ENCODE data around the gene PHF21B.
"Not testable (repeated sequence)": the region's sequence is repeated elsewhere in the genome, so short reads cannot be mapped to it uniquely, and the experiment has no call there.

PHF21B gene

GRCh38 chr22:44909241-44909640 is 100.6 kb downstream of the PHF21B start:
- DNase-seq (ENCODE audit: low read depth, low spot score) = no peak
- no peak overlapping the region for H3K4me3 ChIP-seq (ENCODE audit: low read length)

DNA sequence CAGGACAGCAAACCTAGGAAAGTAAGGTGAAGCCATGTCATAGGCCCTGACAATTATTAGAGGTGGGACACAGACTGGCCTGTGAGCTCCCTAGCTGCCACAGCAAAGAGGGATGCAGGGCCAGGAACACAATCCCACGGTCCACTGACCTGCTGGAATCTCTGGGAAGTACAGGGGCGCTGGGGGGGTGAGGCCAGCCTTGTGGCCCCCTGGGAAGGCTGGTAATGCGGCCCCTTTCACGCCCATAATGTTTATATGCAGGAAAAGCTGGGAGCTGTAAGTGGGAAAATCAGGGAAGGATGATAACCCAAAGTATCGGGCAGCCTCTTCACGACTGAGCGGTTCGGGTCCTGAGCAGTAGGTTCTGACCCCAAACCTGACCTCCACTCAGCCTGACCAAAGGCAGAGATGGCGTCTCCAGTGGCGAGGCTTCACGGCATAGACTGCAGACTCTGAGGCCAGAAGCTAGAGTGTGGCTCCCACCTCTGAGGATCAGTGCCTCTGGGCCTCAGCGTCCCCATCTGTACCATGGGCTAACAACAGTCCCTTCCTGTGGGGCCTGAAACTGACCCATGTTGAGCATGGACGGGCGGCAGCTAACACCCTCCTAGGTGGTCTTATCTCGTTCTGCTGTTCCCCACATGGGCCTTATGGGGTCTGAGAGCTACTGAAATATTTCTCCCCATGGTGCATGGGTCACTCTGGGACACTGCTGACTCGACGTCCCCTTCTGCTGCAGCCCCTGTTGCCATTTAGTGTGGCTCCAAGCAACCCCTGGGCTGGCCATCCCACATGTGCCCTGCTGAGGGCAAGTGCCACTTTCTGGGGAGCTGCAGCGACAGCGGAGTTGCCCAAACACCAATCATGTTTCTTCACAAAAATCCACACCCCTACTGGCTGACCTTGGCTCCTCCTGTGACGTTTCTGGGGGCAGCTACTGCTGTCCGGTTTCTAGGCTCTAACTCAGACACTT is 101.8 kb downstream of the PHF21B start:
- no peak for DNase-seq (ENCODE audit: low read depth, low spot score)
- no peak overlapping the region for H3K4me3 ChIP-seq (ENCODE audit: low read length)

- H3K4me3 ChIP-seq (ENCODE audit: low read length) = no peak overlapping the region
- DNase-seq (ENCODE audit: low read depth, low spot score) = no peak
These were observed 102.7 kb downstream of the PHF21B start for GRCh38 chr22:44906999-44907644.

DNA sequence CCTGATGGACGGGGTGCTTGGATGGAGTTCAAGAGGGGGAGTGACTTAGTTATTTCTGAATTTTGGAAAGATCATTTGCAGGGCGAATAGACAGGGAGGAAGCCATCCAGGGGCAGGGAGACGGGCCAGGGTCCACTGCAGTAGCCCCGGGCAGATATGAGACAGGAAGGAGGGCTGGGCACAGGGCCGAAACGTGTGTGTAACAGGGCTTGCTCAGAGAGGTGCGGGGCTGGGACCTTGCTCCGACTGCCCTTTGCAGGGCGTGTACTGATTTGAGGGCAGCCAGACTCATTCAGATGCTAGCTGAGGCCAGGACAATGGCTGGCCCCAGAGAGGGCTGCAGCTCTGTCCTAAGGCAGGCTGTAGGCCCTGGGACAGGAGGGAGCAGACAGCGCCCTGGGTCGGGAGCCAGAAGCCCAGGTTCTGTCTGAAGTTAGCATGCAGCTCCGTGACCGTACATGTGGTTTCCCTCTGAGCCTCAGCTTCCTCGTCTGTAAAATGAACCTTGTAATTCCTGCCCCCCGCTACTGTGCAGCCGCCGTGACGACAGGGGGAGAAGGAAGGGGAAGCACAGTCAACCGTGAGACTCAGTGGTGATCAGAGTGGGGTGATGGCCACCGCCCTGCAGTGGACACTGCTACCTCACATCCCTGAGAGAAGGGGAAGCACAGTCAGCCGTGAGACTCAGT is 103.4 kb downstream of the PHF21B start:
- no peak overlapping the region for H3K4me3 ChIP-seq (ENCODE audit: low read length)
- no peak for DNase-seq (ENCODE audit: low read depth, low spot score)

DNA sequence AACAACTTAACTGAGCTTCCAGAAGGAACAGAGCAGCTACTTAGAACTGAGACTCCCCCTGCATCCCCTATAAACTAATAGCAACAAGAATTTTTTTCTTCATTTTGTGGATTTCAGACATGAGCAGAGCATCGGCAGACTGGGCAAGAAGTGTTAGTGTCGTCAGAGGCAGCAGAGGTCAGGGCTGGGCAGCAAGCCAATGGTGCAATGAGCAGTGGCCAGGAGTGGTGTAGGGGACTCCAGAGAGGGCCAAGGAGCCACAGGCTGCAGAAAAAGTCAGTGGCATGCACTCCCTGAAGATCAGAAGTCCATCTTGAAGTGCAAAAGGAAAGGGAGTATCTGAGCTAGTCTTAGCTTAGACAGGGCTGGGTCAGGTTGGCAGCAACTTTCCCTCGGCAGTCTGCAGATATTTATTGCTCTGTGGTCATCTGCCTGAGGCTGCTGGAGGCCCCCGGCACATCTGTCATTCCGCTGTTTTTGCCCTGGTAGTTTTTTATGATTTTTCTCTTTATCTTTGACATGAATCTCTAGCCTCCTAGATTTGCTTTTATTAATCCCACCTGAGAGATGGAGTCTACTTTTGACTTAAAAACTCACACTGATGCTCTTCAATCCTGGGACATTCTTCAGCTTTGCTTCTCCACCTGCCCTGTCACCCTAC is 105.2 kb downstream of the PHF21B start:
- H3K4me3 ChIP-seq (ENCODE audit: low read length); DNase-seq (ENCODE audit: low read depth, low spot score): not testable (repeated sequence)

DNA sequence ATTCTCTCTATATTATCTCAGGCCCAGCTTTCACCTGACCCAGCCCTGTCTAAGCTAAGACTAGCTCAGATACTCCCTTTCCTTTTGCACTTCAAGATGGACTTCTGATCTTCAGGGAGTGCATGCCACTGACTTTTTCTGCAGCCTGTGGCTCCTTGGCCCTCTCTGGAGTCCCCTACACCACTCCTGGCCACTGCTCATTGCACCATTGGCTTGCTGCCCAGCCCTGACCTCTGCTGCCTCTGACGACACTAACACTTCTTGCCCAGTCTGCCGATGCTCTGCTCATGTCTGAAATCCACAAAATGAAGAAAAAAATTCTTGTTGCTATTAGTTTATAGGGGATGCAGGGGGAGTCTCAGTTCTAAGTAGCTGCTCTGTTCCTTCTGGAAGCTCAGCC is 106.6 kb downstream of the PHF21B start:
- H3K4me3 ChIP-seq (ENCODE audit: low read length); DNase-seq (ENCODE audit: low read depth, low spot score): not testable (repeated sequence)

DNA sequence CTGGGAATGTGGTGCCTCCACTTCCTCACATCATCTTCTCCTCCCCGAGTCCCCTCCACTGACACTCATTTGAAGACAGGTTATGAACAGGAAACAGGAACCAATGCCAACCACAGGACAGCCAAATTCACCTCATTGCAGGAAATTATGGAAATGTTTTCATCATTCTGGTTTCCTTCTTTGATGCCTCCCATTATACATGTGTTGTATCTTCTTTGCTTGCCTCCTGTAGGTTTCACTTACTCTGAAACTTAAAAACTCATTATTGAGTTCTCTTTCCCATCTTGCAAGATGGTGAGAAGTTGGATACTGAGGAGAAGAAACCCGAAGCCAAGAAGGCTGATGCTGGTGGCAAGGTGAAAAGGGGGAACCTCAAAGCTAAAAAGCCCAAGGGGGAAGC is 108.5 kb downstream of the PHF21B start:
- peak; percentile 7 for DNase-seq (ENCODE audit: low read depth, low spot score)
- H3K4me3 ChIP-seq (ENCODE audit: low read length) = no peak overlapping the region

DNA sequence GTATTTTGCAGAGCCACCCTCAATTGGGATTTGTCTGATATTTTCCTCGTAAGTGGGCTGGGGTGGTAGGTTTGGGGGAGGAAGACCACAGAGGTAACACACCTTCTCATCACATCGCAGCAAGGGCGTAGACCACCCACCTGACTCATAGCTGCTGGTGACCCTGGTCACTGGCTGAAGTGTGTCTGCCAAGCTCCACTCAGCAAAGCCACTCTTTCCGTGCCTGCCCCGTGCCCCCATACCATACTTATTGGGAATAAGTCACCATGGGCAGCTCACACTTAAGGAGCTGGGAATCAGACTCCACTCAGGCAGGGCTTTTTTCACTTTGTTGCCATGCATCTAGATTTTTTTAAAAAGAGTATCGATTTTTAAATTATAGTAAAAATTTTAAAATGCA is 111.6 kb downstream of the PHF21B start:
- no peak for DNase-seq (ENCODE audit: low read depth, low spot score)
- no peak overlapping the region for H3K4me3 ChIP-seq (ENCODE audit: low read length)

DNA sequence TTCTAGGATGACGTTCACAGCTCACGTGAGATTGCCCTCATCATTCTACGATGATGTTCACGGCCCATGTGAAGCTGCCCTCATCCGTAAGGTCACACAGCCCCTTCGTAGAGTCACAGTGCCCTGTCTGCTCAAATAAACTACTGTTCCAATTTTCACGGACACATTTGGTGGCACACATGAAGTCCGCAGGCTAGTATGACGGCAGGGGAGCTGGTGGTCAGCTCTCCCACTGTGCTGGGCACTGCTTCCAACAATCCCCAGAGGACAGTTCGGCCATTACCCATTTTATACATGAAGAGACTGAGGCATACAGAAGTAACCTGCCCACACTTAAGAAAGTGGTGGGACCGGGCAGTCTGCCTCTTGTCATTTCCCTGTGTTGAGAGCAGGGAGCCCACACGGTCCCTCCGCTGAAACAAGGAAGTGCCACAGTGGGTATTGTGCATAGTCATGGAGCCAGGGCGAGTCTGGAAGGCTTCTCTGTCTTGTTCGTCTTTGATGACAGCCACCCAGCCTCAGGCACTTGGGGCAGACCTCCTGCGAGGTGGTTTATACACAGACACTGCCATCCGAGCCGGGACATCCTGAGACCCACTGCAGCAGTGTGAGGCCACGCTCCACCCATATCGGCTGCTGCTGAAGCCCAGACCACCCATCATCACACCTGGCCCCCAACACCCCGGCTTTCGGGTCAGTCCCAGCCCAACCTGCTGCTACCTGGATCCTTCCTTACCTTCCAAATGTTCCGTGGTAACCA is 114.3 kb downstream of the PHF21B start:
- no peak overlapping the region for H3K4me3 ChIP-seq (ENCODE audit: low read length)
- no peak for DNase-seq (ENCODE audit: low read depth, low spot score)

GRCh38 chr22:44894782-44895181 is 115.0 kb downstream of the PHF21B start:
- DNase-seq (ENCODE audit: low read depth, low spot score) = no peak
- H3K4me3 ChIP-seq (ENCODE audit: low read length) = no peak overlapping the region

- no peak overlapping the region for H3K4me3 ChIP-seq (ENCODE audit: low read length)
- no peak for DNase-seq (ENCODE audit: low read depth, low spot score)
These were observed 115.5 kb downstream of the PHF21B start for GRCh38 chr22:44894321-44894720.

- no peak for DNase-seq (ENCODE audit: low read depth, low spot score)
- H3K4me3 ChIP-seq (ENCODE audit: low read length) = no peak overlapping the region
These were observed 116.1 kb downstream of the PHF21B start for GRCh38 chr22:44893731-44894080.

DNA sequence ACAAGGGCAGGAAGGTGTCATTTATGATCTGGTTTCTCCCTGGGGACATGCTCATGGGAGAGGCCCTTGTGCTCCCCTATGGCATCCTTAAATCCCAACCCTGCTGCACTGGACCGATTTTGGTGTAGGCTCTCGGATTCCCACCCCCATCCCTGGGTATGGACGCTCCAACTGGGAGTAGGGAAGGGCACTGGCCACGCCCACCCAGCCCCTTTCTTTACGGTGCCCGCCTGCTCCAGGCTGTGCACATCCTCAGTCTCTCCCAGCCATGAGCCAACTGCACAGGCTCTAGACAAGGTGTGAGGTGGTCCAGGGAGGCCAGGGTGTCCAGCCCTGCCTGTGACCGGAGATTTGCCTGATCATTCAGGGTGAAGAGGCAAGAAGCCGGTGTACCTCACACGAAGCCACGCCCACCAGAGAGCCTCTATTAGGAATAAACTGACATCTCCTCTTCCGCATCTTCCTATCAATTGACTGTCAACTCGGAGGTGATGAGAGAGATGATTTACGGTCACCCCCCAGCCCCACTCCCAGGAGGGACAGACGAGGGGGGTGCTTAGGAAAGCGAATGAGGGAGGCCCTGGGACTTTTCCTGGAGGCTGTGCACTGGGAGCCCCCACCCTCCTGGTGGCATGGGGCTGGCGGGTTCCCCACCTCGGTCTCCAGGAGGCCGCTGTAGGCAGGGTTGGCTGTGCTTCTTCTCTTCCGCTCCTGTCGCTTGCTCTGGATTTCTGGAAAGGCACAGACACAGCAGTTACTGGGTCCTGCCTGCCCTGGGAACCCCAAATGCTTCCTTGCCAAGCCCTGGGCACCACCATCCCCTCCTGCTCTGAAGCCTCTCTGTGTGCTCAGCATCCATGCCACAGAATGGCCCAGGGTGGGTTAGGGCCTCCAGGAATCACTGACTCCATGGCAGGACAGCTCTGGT is 116.7 kb downstream of the PHF21B start:
- H3K4me3 ChIP-seq (ENCODE audit: low read length) = no peak overlapping the region
- no peak for DNase-seq (ENCODE audit: low read depth, low spot score)

DNA sequence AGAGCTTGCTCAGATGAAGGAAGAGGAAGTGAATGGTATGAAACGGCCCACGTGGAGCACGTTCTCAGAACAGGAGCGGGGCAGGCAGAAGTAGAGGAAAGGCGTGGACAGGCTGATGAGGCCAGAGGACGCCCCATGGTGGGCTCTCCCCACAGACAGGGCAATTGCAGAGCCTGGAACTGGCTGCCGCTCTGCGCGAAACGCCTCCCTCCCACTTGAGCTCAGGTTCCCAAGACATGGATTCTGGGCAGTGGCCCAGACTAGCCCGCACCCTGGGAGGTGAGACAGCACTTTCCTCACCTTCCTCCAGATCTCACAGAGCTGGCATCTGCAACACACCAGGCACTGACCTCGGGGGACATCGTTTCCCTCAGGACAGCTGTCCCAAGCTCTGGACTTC is 117.6 kb downstream of the PHF21B start:
- DNase-seq (ENCODE audit: low read depth, low spot score) = no peak
- H3K4me3 ChIP-seq (ENCODE audit: low read length) = no peak overlapping the region

GRCh38 chr22:44891791-44892190 is 118.0 kb downstream of the PHF21B start:
- no peak overlapping the region for H3K4me3 ChIP-seq (ENCODE audit: low read length)
- DNase-seq (ENCODE audit: low read depth, low spot score) = no peak

GRCh38 chr22:44891293-44891747 is 118.5 kb downstream of the PHF21B start:
- DNase-seq (ENCODE audit: low read depth, low spot score) = no peak
- no peak overlapping the region for H3K4me3 ChIP-seq (ENCODE audit: low read length)

DNA sequence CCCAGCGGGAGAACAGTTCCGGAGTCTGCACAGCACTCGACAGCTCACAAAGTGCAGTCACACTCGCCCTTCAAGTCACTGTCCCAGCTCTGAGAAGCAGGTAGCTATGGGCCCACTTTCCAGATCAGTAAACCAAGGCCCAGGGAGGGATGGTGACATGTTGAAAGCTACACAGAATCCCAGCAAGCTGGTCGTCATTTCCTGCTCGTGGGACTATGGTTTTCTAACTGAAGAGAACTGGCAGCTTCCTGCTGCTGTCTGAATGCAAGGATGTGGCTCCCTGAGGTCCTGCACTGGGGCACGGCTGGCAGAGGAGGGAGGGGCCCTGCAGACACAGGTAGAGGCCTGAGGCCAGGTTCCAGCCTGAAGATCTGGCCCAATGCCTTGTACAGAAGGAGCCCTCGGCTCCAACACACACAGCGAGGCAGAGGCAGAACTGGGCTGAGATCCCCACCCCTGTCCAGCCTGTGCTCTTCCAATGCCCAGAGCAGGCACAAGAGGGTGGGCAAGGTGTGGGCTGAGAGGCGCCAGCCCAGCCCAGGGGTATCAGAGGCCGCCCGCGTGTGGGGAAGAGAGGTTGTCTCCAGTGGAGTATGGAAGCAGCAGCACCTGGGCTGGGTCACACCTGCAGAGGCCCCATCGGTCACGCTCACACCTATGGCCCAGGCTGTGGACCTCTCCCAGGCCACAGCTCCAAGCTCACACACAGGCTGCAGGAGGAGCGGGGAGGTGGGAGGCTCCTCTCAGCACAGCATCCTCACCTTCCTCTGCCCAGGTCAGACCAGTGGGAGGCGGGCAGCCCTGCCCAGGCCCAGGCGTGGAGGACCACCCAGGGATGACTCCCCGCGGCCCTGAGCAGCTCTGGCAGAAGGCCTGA is 119.2 kb downstream of the PHF21B start:
- H3K4me3 ChIP-seq (ENCODE audit: low read length) = no peak overlapping the region
- peak; percentile 46 for DNase-seq (ENCODE audit: low read depth, low spot score)
